ENCODE data around the gene SYNJ1. TPM values are rescaled to one million over a fixed set of nuclear protein-coding genes. Genes with fewer than 3 reads are reported as not detected.
"Not testable (repeated sequence)": the region's sequence is repeated elsewhere in the genome, so short reads cannot be mapped to it uniquely, and the experiment has no call there.

Gene SYNJ1
- total RNA-seq, 1 donor from 2014 or later, result 4.1 TPM

- no peak for DNase-seq (ENCODE audit: low spot score)
- H3K36me3 ChIP-seq, result peaks cover 31% of the 10 kb centered on the region
Measured at GRCh38 chr21:32749662-32750061, 21.8 kb upstream of the SYNJ1 start.

DNA sequence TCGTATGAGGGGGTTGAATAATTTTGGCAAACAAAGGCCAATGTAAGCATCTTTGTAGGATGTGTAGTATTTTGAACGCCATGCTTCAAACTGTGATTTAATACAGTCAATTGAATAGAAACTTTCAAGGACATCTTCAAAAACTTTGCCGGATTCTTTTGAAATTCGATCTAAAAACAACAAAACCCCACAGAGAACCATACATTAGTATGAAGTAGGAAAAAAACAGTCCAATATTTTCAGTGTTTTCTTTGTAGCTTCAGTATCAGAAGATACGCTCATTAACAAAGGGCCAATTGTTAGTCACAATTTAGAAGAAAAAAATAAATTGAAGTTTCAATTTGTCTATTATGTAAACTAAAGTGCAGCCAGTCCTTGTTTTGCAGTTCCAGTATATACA, 20.7 kb upstream of the SYNJ1 start:
- no peaks in the 10 kb centered on the region for H3K27me3 Mint-ChIP-seq (ENCODE audit: insufficient read depth, low read depth)
- TF ChIP-seq CTCF (IDR thresholded peaks at IDR 0.05) (no peak), EZH2phosphoT487 (IDR thresholded peaks at IDR 0.05) (no peak), EZH2 (IDR thresholded peaks at IDR 0.05) (no peak)
- H4K20me1 ChIP-seq (ENCODE audit: low read depth), result peaks cover 36% of the 10 kb centered on the region
- H3K27me3 ChIP-seq, result no peaks in the 10 kb centered on the region
- H3K9me3 Mint-ChIP-seq, result no peaks in the 10 kb centered on the region
- peaks cover 8% of the 10 kb centered on the region for H3K4me1 Mint-ChIP-seq
- no peak overlapping the region for H3K4me2 ChIP-seq
- H3K4me1 ChIP-seq, result no peaks in the 10 kb centered on the region
- H3K27ac Mint-ChIP-seq, result no peak overlapping the region
- no peak overlapping the region for H3K4me3 ChIP-seq
- DNase-seq (ENCODE audit: low spot score), result no peak
- H2AFZ ChIP-seq (replicated peaks), result no peak overlapping the region
- no peaks in the 10 kb centered on the region for H3K9me3 ChIP-seq (ENCODE audit: low read depth)
- H3K36me3 Mint-ChIP-seq, result peaks cover 60% of the 10 kb centered on the region
- peaks cover 31% of the 10 kb centered on the region for H3K79me2 ChIP-seq (ENCODE audit: low read depth)
- peaks cover 29% of the 10 kb centered on the region for H3K36me3 ChIP-seq
- no peak overlapping the region for H3K4me3 Mint-ChIP-seq
- peaks cover 3% of the 10 kb centered on the region for H3F3A ChIP-seq (ENCODE audit: low read depth)
- no peak overlapping the region for H3K27ac ChIP-seq
- no peak overlapping the region for H3K9ac ChIP-seq

More at GRCh38 chr21:32749662-32750061, 21.8 kb upstream of the SYNJ1 start:
- Histone ChIP-seq H3K27me3 (no peaks in the 10 kb centered on the region), H3F3A (ENCODE audit: low read depth) (peaks cover 3% of the 10 kb centered on the region), H3K9ac (no peak overlapping the region), H3K4me2 (no peak overlapping the region), H2AFZ (replicated peaks) (no peak overlapping the region), H3K4me1 (no peaks in the 10 kb centered on the region), H4K20me1 (ENCODE audit: low read depth) (peaks cover 46% of the 10 kb centered on the region), H3K79me2 (ENCODE audit: low read depth) (peaks cover 37% of the 10 kb centered on the region), H3K4me3 (no peak overlapping the region), H3K27ac (no peak overlapping the region), H3K9me3 (ENCODE audit: low read depth) (no peaks in the 10 kb centered on the region)
- no peaks in the 10 kb centered on the region for H3K27me3 Mint-ChIP-seq (ENCODE audit: insufficient read depth, low read depth)
- H3K36me3 Mint-ChIP-seq, result peaks cover 58% of the 10 kb centered on the region
- no peak for TF ChIP-seq CTCF (IDR thresholded peaks at IDR 0.05)
- TF ChIP-seq EZH2phosphoT487 (IDR thresholded peaks at IDR 0.05), result no peak
- no peak for TF ChIP-seq EZH2 (IDR thresholded peaks at IDR 0.05)
- no peaks in the 10 kb centered on the region for H3K9me3 Mint-ChIP-seq
- H3K4me3 Mint-ChIP-seq, result no peak overlapping the region
- no peak overlapping the region for H3K27ac Mint-ChIP-seq
- peaks cover 8% of the 10 kb centered on the region for H3K4me1 Mint-ChIP-seq

DNA sequence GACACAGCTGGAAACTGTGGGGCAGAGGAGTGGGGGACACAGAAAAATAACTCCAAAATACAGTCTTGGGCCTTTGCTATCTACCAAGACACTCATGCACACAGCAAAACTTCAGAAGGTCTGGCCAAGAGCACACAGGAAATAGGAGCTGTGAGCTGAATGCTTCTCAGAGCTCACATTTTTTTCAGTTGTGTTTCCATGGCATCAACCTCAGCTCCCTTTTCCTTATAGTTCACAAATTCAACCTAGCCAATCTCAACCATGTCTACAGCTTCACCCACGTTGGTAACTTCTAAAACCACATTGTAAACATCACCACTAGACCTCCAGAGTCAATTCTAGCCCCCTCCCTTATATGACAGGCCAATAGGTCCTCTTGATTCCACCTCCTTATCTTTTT, 19.6 kb upstream of the SYNJ1 start:
- Histone ChIP-seq H3K4me1 (no peaks in the 10 kb centered on the region), H3K9me3 (ENCODE audit: low read depth) (no peaks in the 10 kb centered on the region), H3K36me3 (peaks cover 40% of the 10 kb centered on the region), H4K20me1 (ENCODE audit: low read depth) (peaks cover 33% of the 10 kb centered on the region), H3K9ac (no peak overlapping the region), H2AFZ (replicated peaks) (no peak overlapping the region), H3K79me2 (ENCODE audit: low read depth) (peaks cover 29% of the 10 kb centered on the region), H3K4me3 (no peak overlapping the region), H3K27ac (no peak overlapping the region), H3F3A (ENCODE audit: low read depth) (peaks cover 3% of the 10 kb centered on the region), H3K27me3 (no peaks in the 10 kb centered on the region), H3K4me2 (no peak overlapping the region)
- Mint-ChIP-seq H3K36me3 (peaks cover 64% of the 10 kb centered on the region), H3K4me3 (no peak overlapping the region), H3K27ac (no peak overlapping the region), H3K4me1 (peaks cover 8% of the 10 kb centered on the region), H3K9me3 (no peaks in the 10 kb centered on the region), H3K27me3 (ENCODE audit: insufficient read depth, low read depth) (no peaks in the 10 kb centered on the region)
- DNase-seq (ENCODE audit: low spot score), result no peak
- no peak for TF ChIP-seq CTCF (IDR thresholded peaks at IDR 0.05)
- no peak for TF ChIP-seq EZH2 (IDR thresholded peaks at IDR 0.05)
- no peak for TF ChIP-seq EZH2phosphoT487 (IDR thresholded peaks at IDR 0.05)

DNA sequence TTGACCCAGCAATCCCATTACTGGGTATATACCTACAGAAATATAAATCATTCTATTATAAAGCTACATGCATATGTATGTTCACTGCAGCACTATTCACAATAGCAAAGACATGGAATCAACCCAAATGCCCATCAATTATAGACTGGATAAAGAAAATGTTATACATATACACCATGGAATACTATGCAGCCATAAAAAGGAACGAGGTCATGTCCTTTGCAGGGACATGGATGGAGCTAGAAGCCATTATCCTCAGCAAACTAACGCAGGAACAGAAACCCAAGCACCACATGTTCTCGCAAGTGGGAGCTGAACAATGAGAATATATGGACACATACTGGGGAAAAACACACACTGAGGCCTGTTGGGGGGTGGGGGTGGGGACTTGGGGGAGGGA, 18.9 kb upstream of the SYNJ1 start:
- Histone ChIP-seq H3K79me2 (ENCODE audit: low read depth) (peaks cover 29% of the 10 kb centered on the region), H3K36me3 (peaks cover 43% of the 10 kb centered on the region), H4K20me1 (ENCODE audit: low read depth) (peaks cover 33% of the 10 kb centered on the region)
- not testable (repeated sequence) for H3K9ac ChIP-seq; H3K4me1 Mint-ChIP-seq; H3K9me3 ChIP-seq (ENCODE audit: low read depth); H2AFZ ChIP-seq (replicated peaks); H3K4me2 ChIP-seq; H3K27me3 Mint-ChIP-seq (ENCODE audit: insufficient read depth, low read depth); H3F3A ChIP-seq (ENCODE audit: low read depth); H3K27ac Mint-ChIP-seq; H3K4me1 ChIP-seq; H3K27me3 ChIP-seq; H3K4me3 ChIP-seq; H3K27ac ChIP-seq; H3K4me3 Mint-ChIP-seq; H3K9me3 Mint-ChIP-seq; DNase-seq (ENCODE audit: low spot score)
- H3K36me3 Mint-ChIP-seq, result peaks cover 63% of the 10 kb centered on the region

Data from neural progenitor cell (in vitro differentiated cells).